Activated B cell treated with CpG ODN at 0.5 μM for 24 hours (primary cell): Measurements from ENCODE around the gene LAMA5. TPM values are rescaled to one million over a fixed set of nuclear protein-coding genes. Genes with fewer than 3 reads are reported as not detected.

Experiments
- ATAC-seq: fragments of 200-7000 bp; cut with Tn5 transposase; one replicate; pipeline ENCODE4 v1.10.0; 2021; ENCODE audit warnings: low read depth, mild to moderate bottlenecking, moderate library complexity
- CTCF ChIA-PET: fragments of 350-600 bp; sonication (Branson Sonifier 250); formaldehyde crosslinking; loops from one replicate; lab custom pipeline; 2021; ENCODE audit warnings: antibody characterized with exemption; lab: Charles Lee
- POLR2A ChIA-PET: fragments of 350-600 bp; sonication (Branson Sonifier 250); formaldehyde crosslinking; loops from one replicate; lab custom pipeline; 2021; ENCODE audit warnings: antibody characterized with exemption; lab: Charles Lee
- DNase-seq: peaks from one replicate; pipeline ENCODE4 v3.0.0; 2022
- H3K27ac Mint-ChIP-seq: one replicate; pipeline ENCODE4 v1.8.0; 2020; ENCODE audit warnings: mixed read lengths
- H3K27me3 Mint-ChIP-seq: one replicate; pipeline ENCODE4 v1.8.0; 2021; ENCODE audit warnings: mixed read lengths
- H3K36me3 Mint-ChIP-seq: one replicate; pipeline ENCODE4 v1.8.0; 2021; ENCODE audit warnings: low read depth, mixed read lengths
- H3K4me1 Mint-ChIP-seq: one replicate; pipeline ENCODE4 v1.8.0; 2021; ENCODE audit warnings: mixed read lengths
- H3K4me3 Mint-ChIP-seq: one replicate; pipeline ENCODE4 v1.8.0; 2020; ENCODE audit warnings: mild to moderate bottlenecking, mixed read lengths
- H3K9me3 Mint-ChIP-seq: one replicate; pipeline ENCODE4 v1.8.0; 2020; ENCODE audit warnings: mixed read lengths
- CTCF ChIP-seq: fragments of 200-600 bp; IDR thresholded peaks from one replicate; pipeline ENCODE4 v1.8.0; 2022; ENCODE audit warnings: antibody characterized with exemption, mild to moderate bottlenecking
- intact Hi-C: fragments of 100-400 bp; cut with micrococcal nuclease; formaldehyde crosslinking; loops from one replicate; pipeline ENCODE4 v1.15.1; 2024
- total RNA-seq: library from RNA; stranded (reverse); gene quantifications from 2 replicates; pipeline ENCODE4 v1.2.3, GENCODE V29; 2022

The LAMA5 gene
- total RNA-seq, 1 donor from 2014 or later: 24.8 TPM

GRCh38 chr20:62327726-62328495 is 39.2 kb downstream of the LAMA5 start:
- no peak for ATAC-seq
- no peaks in the 10 kb centered on the region for H3K27me3 Mint-ChIP-seq
- H3K9me3 Mint-ChIP-seq: no peaks in the 10 kb centered on the region

GRCh38 chr20:62326959-62327725 is 40.0 kb downstream of the LAMA5 start:
- intact Hi-C loops: no loop called here
- Mint-ChIP-seq H3K27ac (no peak overlapping the region), H3K9me3 (no peaks in the 10 kb centered on the region), H3K27me3 (no peaks in the 10 kb centered on the region), H3K4me3 (no peak overlapping the region), H3K36me3 (peaks cover 26% of the 10 kb centered on the region), H3K4me1 (no peaks in the 10 kb centered on the region)
- no peak for TF ChIP-seq CTCF
- DNase-seq: no peak
- ChIA-PET POLR2A (no interaction called here), CTCF (no interaction called here)
- ATAC-seq: no peak

More at GRCh38 chr20:62327726-62328495, 39.2 kb downstream of the LAMA5 start:
- ChIA-PET POLR2A (no interaction called here), CTCF (no interaction called here)
- Mint-ChIP-seq H3K4me1 (no peaks in the 10 kb centered on the region), H3K4me3 (no peak overlapping the region), H3K36me3 (peaks cover 26% of the 10 kb centered on the region), H3K27ac (no peak overlapping the region)
- intact Hi-C loops: no loop called here
- no peak for DNase-seq
- TF ChIP-seq CTCF: no peak

GRCh38 chr20:62326559-62326958 is 40.6 kb downstream of the LAMA5 start:
- ATAC-seq (no peak), DNase-seq (no peak)
- no peaks in the 10 kb centered on the region for H3K9me3 Mint-ChIP-seq
- no peak overlapping the region for H3K27ac Mint-ChIP-seq
- TF ChIP-seq CTCF: no peak
- no peaks in the 10 kb centered on the region for H3K27me3 Mint-ChIP-seq
- H3K36me3 Mint-ChIP-seq: peaks cover 23% of the 10 kb centered on the region
- no peaks in the 10 kb centered on the region for H3K4me1 Mint-ChIP-seq
- H3K4me3 Mint-ChIP-seq: no peak overlapping the region
- ChIA-PET POLR2A (no interaction called here), CTCF (no interaction called here)
- intact Hi-C loops: no loop called here

- no peaks in the 10 kb centered on the region for H3K4me1 Mint-ChIP-seq
- ATAC-seq (no peak), DNase-seq (no peak)
- H3K27me3 Mint-ChIP-seq: no peaks in the 10 kb centered on the region
- CTCF ChIA-PET: no interaction called here
- H3K36me3 Mint-ChIP-seq: peaks cover 21% of the 10 kb centered on the region
- no peak for TF ChIP-seq CTCF
- POLR2A ChIA-PET: no interaction called here
- H3K4me3 Mint-ChIP-seq: no peak overlapping the region
- intact Hi-C loops: no loop called here
- no peak overlapping the region for H3K27ac Mint-ChIP-seq
- no peaks in the 10 kb centered on the region for H3K9me3 Mint-ChIP-seq
These were observed 41.8 kb downstream of the LAMA5 start for GRCh38 chr20:62325172-62325905.
